MM.1S (cell line): ENCODE results near the gene ZNF580.

Experiments
- CTCF ChIP-seq: fragments of 300-600 bp; sonication (generic); IDR thresholded peaks from 2 replicates; pipeline ENCODE4 v1.5.1; 2016; ENCODE audit warnings: antibody characterized with exemption, low read length, mixed read lengths
- EZH2 ChIP-seq: fragments of 300-600 bp; sonication (generic); optimal IDR thresholded peaks from 2 replicates; pipeline ENCODE3; 2017; ENCODE audit warnings: low read depth, mild to moderate bottlenecking, antibody characterized with exemption, low read length, mixed read lengths
- EZH2phosphoT487 ChIP-seq: fragments of 300-600 bp; sonication (generic); IDR thresholded peaks from 2 replicates; pipeline ENCODE4 v1.6.1; 2018; ENCODE audit warnings: antibody characterized with exemption, low read length

GRCh38 chr19:55654323-55654867, 13.6 kb downstream of the ZNF580 start:
- no peak for TF ChIP-seq CTCF
- TF ChIP-seq EZH2: no peak
- no peak for TF ChIP-seq EZH2phosphoT487
